BLaER1 (cell line): Measurements from ENCODE around the gene TLL1.
A peak's percentile ranks its signal among the peaks of the same experiment; 100 is the strongest.

Source experiments
- H3K27ac ChIP-seq: shearing (Covaris generic); formaldehyde crosslinking; 2 replicates; pipeline ENCODE4 v1.8.1; 2022
- H3K27me3 ChIP-seq: shearing (Covaris generic); formaldehyde crosslinking; 2 replicates; pipeline ENCODE4 v1.8.1; 2022
- H3K36me3 ChIP-seq: shearing (Covaris generic); formaldehyde crosslinking; 2 replicates; pipeline ENCODE4 v1.8.1; 2022
- H3K4me1 ChIP-seq: shearing (Covaris generic); formaldehyde crosslinking; 2 replicates; pipeline ENCODE4 v1.8.1; 2022
- H3K4me2 ChIP-seq: shearing (Covaris generic); formaldehyde crosslinking; 2 replicates; pipeline ENCODE4 v1.8.1; 2022
- H3K4me3 ChIP-seq: shearing (Covaris generic); formaldehyde crosslinking; 2 replicates; pipeline ENCODE4 v1.8.1; 2022
- H3K9ac ChIP-seq: shearing (Covaris generic); formaldehyde crosslinking; 2 replicates; pipeline ENCODE4 v1.8.1; 2022
- H3K9me3 ChIP-seq: shearing (Covaris generic); formaldehyde crosslinking; 2 replicates; pipeline ENCODE4 v1.8.1; 2022
- H4K20me1 ChIP-seq: shearing (Covaris generic); formaldehyde crosslinking; 2 replicates; pipeline ENCODE4 v1.8.1; 2022
- Cebpa-rat ChIP-seq: shearing (Covaris generic); IDR thresholded peaks from 2 replicates; pipeline ENCODE4 v1.8.1; 2022

Gene TLL1

DNA sequence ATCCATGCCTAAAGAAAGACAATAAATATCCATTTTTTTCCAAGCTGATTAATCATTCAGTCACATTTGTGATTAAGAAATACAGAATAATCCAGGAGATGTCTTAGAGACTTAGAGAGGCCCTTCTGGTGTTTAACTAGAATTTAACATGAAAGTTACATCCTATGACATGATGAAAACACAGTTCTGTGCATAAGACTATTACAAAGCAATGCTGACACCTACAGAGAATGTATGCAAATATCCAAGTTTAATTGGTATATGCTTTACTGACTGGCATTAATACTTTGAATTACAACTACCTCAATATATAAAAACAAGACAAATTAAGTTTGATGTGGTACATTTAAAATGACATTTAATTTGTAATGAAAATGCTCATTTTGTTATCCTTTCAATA, 17.8 kb upstream of the TLL1 start:
- Histone ChIP-seq H3K4me2 (no peak overlapping the region), H3K36me3 (no peaks in the 10 kb centered on the region), H3K4me3 (no peak overlapping the region), H3K27ac (no peak overlapping the region), H3K27me3 (no peaks in the 10 kb centered on the region), H3K9ac (no peak overlapping the region), H4K20me1 (no peaks in the 10 kb centered on the region), H3K9me3 (no peaks in the 10 kb centered on the region), H3K4me1 (no peaks in the 10 kb centered on the region)
- TF ChIP-seq Cebpa-rat: no peak

GRCh38 chr4:165861363-165861762, 11.7 kb upstream of the TLL1 start:
- H3K9ac ChIP-seq: no peak overlapping the region
- TF ChIP-seq Cebpa-rat: no peak
- H3K4me2 ChIP-seq: no peak overlapping the region

GRCh38 chr4:165864271-165864670, 8.8 kb upstream of the TLL1 start:
- no peak overlapping the region for H3K9ac ChIP-seq
- no peaks in the 10 kb centered on the region for H3K9me3 ChIP-seq
- no peaks in the 10 kb centered on the region for H3K36me3 ChIP-seq
- H4K20me1 ChIP-seq: no peaks in the 10 kb centered on the region
- no peak overlapping the region for H3K4me3 ChIP-seq
- no peaks in the 10 kb centered on the region for H3K27me3 ChIP-seq
- no peak overlapping the region for H3K27ac ChIP-seq
- no peak for TF ChIP-seq Cebpa-rat
- H3K4me2 ChIP-seq: no peak overlapping the region
- H3K4me1 ChIP-seq: no peaks in the 10 kb centered on the region

More at GRCh38 chr4:165861363-165861762, 11.7 kb upstream of the TLL1 start:
- Histone ChIP-seq H3K4me3 (no peak overlapping the region), H4K20me1 (no peaks in the 10 kb centered on the region), H3K36me3 (no peaks in the 10 kb centered on the region), H3K9me3 (no peaks in the 10 kb centered on the region), H3K27me3 (no peaks in the 10 kb centered on the region), H3K27ac (no peak overlapping the region), H3K4me1 (no peaks in the 10 kb centered on the region)

DNA sequence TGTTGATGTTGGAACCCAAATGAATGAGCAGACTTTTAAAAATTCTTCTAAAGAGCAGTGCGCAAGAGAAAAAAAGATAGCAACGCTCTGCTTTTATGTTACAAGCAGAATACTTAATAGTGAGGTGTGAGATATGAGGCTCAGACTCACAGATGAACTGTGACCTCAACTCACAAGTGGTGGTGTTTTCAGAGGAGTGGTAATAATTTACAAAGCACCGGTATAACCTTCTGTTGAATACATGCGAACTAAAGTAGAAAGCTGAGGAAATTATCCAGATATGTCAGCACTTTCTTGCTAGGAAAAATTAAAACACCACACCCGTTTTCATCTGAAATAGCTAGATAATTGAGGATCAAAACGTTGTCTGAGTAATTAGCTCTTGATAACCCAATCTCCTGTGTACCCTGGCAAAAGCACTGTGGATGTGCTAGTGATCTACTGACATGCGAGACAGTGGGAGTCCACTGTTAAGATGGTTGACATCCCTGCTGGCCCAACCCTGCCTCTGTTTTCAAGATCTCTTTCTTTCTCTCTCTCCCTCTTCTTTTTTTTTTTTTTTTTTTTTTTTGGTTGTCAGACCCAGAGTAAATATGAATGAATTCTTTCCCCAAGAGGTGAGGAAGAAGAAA, 6.9 kb upstream of the TLL1 start:
- no peaks in the 10 kb centered on the region for H3K4me1 ChIP-seq
- no peaks in the 10 kb centered on the region for H3K27me3 ChIP-seq
- H3K9me3 ChIP-seq: no peaks in the 10 kb centered on the region
- H4K20me1 ChIP-seq: no peaks in the 10 kb centered on the region
- no peak overlapping the region for H3K27ac ChIP-seq
- no peak overlapping the region for H3K4me2 ChIP-seq
- H3K4me3 ChIP-seq: no peak overlapping the region
- H3K9ac ChIP-seq: no peak overlapping the region
- TF ChIP-seq Cebpa-rat: no peak
- no peaks in the 10 kb centered on the region for H3K36me3 ChIP-seq

DNA sequence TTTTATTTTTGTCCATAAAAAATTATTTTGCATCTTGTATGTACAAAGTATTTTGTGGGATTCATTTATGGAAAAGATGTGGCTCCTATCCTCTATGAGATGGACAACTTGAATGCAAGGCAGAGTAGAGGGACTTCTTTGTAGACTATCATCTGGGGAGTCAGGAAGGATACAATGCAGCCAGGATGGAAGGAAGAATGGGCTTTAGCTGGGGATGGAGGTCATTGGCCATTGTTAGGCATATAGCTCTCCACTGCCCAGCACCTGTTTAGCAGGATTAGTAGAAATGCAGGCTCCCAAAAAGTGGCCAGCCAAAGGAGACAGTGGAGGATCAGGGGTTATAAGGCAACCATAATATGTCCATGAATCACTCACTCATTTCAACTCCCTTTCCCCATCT, 5.1 kb upstream of the TLL1 start:
- H3K27ac ChIP-seq: no peak overlapping the region
- peaks cover 7% of the 10 kb centered on the region for H3K9me3 ChIP-seq
- H3K4me1 ChIP-seq: no peaks in the 10 kb centered on the region
- H4K20me1 ChIP-seq: no peaks in the 10 kb centered on the region
- no peak overlapping the region for H3K4me2 ChIP-seq
- TF ChIP-seq Cebpa-rat: no peak
- no peaks in the 10 kb centered on the region for H3K36me3 ChIP-seq
- peaks cover 17% of the 10 kb centered on the region for H3K27me3 ChIP-seq
- H3K4me3 ChIP-seq: no peak overlapping the region
- no peak overlapping the region for H3K9ac ChIP-seq

- H3K4me2 ChIP-seq: no peak overlapping the region
- H3K36me3 ChIP-seq: no peaks in the 10 kb centered on the region
- no peaks in the 10 kb centered on the region for H4K20me1 ChIP-seq
- peak overlapping the region; percentile 25; the same call in 1 of the 2 replicates for H3K4me3 ChIP-seq
- peaks cover 42% of the 10 kb centered on the region for H3K27me3 ChIP-seq
- H3K4me1 ChIP-seq: no peaks in the 10 kb centered on the region
- TF ChIP-seq Cebpa-rat: no peak
- peaks cover 28% of the 10 kb centered on the region for H3K9me3 ChIP-seq
- no peak overlapping the region for H3K27ac ChIP-seq
- no peak overlapping the region for H3K9ac ChIP-seq
These were observed 448 bp downstream of the TLL1 start for GRCh38 chr4:165873298-165874071.

- peaks cover 28% of the 10 kb centered on the region for H3K9me3 ChIP-seq
- no peaks in the 10 kb centered on the region for H3K36me3 ChIP-seq
- H3K27me3 ChIP-seq: peaks cover 42% of the 10 kb centered on the region
- H3K27ac ChIP-seq: no peak overlapping the region
- H3K4me2 ChIP-seq: no peak overlapping the region
- no peaks in the 10 kb centered on the region for H3K4me1 ChIP-seq
- no peak overlapping the region; the same call in 1 of the 2 replicates for H3K4me3 ChIP-seq
- no peaks in the 10 kb centered on the region for H4K20me1 ChIP-seq
- no peak for TF ChIP-seq Cebpa-rat
- no peak overlapping the region for H3K9ac ChIP-seq
These were observed 1.2 kb downstream of the TLL1 start for GRCh38 chr4:165874072-165874790.

DNA sequence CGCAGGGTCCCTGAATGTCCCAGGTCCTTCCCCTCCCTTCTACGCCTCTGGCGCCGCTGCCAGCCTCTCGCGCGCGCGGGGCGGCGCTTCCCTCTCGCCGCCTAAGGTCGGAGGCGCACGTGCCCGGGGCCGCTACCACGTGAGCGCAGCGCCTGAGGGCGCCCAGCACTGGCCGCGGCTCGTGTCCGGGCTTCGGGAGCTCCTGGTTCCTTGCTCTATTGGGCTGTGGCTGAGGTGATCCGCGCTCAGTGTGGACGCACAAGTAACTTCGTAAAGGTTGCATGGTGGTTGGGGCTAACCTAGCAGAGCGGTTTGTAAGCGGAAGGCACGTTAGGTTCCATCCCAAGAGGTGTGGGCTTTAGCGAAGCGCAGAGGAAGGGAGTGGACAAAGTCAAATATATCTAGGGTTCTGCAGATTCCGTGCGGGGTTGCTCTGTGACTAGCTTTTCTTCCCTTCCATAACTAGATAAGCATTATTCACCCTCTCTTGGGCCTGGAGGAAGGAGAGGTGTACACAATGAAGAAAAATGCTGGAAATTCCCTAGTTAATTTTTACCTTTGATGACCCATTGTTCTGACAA, 1.8 kb downstream of the TLL1 start:
- no peak for TF ChIP-seq Cebpa-rat
- Histone ChIP-seq H3K4me2 (no peak overlapping the region), H3K27ac (no peak overlapping the region), H3K4me1 (no peaks in the 10 kb centered on the region), H3K9me3 (peaks cover 28% of the 10 kb centered on the region), H4K20me1 (no peaks in the 10 kb centered on the region), H3K36me3 (no peaks in the 10 kb centered on the region), H3K9ac (no peak overlapping the region), H3K27me3 (peaks cover 42% of the 10 kb centered on the region), H3K4me3 (no peak overlapping the region)

- H3K4me1 ChIP-seq: no peaks in the 10 kb centered on the region
- H3K27me3 ChIP-seq: peaks cover 42% of the 10 kb centered on the region
- H3K9ac ChIP-seq: no peak overlapping the region
These were observed 2.4 kb downstream of the TLL1 start for GRCh38 chr4:165875446-165875845.

GRCh38 chr4:165877286-165877685, 4.2 kb downstream of the TLL1 start:
- TF ChIP-seq Cebpa-rat: no peak
- Histone ChIP-seq H3K36me3 (no peaks in the 10 kb centered on the region), H3K9ac (no peak overlapping the region), H3K27me3 (peaks cover 32% of the 10 kb centered on the region), H3K4me3 (no peak overlapping the region), H3K4me2 (no peak overlapping the region), H3K9me3 (peaks cover 28% of the 10 kb centered on the region), H4K20me1 (no peaks in the 10 kb centered on the region), H3K4me1 (no peaks in the 10 kb centered on the region), H3K27ac (no peak overlapping the region)

More at GRCh38 chr4:165875446-165875845, 2.4 kb downstream of the TLL1 start:
- no peak overlapping the region for H3K4me3 ChIP-seq
- H3K27ac ChIP-seq: no peak overlapping the region
- no peaks in the 10 kb centered on the region for H4K20me1 ChIP-seq
- TF ChIP-seq Cebpa-rat: no peak
- peaks cover 28% of the 10 kb centered on the region for H3K9me3 ChIP-seq
- no peak overlapping the region for H3K4me2 ChIP-seq
- no peaks in the 10 kb centered on the region for H3K36me3 ChIP-seq
